Measurements from ENCODE around the gene GDA.

- TF ChIP-seq CTCF (IDR thresholded peaks at IDR 0.05) (no peak), EZH2phosphoT487 (IDR thresholded peaks at IDR 0.05) (no peak), EZH2 (IDR thresholded peaks at IDR 0.05) (no peak)
These were observed 15.7 kb upstream of the GDA start for GRCh38 chr9:72133365-72134035.

Measured in neural progenitor cell (in vitro differentiated cells).